HG03064 (cell line): ENCODE measurements around the gene SELENON.

Experiments
- ATAC-seq: cut with Tn5 transposase; IDR thresholded peaks from one replicate; pipeline ENCODE4 v1.9.1; 2021; ENCODE audit warnings: low read depth; ENCODE audit not compliant: unreplicated experiment

The SELENON gene, protein sequence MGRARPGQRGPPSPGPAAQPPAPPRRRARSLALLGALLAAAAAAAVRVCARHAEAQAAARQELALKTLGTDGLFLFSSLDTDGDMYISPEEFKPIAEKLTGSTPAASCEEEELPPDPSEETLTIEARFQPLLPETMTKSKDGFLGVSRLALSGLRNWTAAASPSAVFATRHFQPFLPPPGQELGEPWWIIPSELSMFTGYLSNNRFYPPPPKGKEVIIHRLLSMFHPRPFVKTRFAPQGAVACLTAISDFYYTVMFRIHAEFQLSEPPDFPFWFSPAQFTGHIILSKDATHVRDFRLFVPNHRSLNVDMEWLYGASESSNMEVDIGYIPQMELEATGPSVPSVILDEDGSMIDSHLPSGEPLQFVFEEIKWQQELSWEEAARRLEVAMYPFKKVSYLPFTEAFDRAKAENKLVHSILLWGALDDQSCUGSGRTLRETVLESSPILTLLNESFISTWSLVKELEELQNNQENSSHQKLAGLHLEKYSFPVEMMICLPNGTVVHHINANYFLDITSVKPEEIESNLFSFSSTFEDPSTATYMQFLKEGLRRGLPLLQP

GRCh38 chr1:25799935-25800702 is at the start of gene SELENON:
Gene SELENON (plus strand): TSS chr1:25800193. CDS start chr1:25800231, 38 bp downstream.
- ATAC-seq, result no peak

GRCh38 chr1:25750923-25751605 is 48.9 kb upstream of the SELENON start:
- no peak for ATAC-seq

GRCh38 chr1:25754470-25755181 is 45.4 kb upstream of the SELENON start:
- ATAC-seq, result no peak

DNA sequence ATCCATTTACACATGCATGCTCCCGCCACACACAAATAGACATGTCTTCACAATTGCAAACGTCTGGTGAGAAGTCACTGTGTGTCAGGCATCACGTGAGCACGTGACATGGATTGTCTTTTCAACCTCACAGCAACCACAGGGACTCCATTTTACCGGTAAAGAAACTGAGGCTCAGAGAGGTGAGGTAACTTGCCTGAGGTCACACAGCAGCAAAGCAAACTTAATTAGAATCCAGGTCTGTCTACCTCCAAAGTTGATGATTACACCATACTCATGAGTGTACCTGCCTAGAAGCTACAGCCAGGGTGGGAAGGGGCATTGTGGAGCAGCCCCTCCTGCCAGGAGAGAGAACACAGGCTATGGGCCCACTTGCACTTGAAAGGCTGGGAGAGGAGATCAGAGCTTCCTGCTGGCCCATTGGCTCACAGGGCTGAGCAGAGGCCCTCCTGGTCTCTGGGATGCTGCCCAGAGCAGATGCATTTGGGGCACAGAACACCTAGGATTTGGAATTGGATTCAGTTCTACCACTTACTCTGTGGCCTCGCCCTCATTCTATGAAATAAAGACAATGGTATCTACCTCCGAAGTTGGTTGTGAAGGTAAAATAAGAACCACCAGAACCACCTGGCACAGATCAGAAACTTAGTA is 44.4 kb upstream of the SELENON start:
- ATAC-seq, result no peak

DNA sequence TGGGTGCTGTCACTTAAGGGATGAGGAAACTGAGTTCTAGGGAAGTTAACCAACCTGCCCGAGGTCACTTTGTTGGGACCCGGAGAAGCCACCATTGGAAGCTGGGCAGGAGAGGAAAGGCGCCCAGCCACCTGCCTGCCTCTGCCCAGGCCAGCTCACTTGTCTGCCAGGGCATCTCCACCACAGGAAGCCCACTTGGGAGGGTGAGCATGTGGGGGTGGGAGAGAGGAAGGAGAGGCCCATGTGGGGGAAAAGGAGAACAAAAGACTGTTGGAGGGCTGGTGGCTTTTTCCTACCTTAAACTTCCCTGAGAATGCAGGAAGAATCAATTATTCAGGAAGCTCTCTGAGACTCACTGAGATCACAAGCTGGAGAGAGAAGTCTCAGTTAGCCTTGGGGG is 43.8 kb upstream of the SELENON start:
- no peak for ATAC-seq

DNA sequence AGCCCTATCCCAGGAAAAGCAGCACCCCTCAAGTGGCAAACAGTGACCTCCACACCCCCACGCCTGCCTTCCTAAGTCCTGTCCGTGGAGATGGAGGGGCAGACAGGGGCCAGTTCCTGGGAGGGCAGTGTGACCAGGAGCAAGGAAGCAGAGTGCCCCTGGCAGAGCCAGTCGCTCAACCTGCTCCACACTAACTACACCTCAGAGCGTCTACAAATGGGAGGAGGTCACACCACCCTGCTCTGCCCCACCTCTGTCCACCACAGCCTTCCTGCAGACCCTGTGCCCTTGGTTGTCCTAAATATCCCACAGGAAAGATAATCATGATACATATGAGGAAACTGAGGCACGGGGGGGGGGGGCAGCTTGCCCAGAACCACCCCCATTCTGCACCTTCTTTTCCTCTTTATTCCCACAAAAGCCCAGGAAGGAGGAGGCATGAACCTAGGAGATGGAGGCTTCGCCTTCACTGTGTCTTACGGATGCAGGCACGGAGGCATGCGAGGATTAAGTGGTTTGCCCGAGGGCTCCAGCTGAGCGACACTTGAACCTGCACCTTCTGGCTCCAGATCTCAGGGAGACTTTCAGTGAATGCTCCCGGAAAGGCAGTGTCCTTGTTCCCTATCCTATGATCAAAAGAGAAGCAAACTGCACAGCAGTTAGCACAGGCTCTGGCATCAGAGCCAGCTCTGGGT is 42.7 kb upstream of the SELENON start:
- no peak for ATAC-seq

DNA sequence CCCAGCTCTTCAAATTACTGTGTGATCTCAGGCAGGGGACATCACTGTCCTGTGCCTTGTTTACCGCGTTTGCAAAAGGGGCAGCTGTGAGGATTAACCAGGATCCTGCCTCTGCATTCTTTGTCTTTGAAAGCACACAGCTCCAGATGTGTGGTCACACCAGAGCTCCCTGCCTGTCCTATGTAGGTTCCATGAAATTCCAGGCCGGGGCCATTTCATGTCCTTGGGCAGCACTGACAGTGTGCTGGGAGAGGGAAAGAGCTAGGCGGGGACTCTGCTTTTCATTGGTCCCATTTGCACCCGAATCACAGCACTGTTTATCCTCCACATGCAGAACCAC is 42.2 kb upstream of the SELENON start:
- ATAC-seq, result no peak

GRCh38 chr1:25758466-25759070 is 41.4 kb upstream of the SELENON start:
- ATAC-seq, result no peak

DNA sequence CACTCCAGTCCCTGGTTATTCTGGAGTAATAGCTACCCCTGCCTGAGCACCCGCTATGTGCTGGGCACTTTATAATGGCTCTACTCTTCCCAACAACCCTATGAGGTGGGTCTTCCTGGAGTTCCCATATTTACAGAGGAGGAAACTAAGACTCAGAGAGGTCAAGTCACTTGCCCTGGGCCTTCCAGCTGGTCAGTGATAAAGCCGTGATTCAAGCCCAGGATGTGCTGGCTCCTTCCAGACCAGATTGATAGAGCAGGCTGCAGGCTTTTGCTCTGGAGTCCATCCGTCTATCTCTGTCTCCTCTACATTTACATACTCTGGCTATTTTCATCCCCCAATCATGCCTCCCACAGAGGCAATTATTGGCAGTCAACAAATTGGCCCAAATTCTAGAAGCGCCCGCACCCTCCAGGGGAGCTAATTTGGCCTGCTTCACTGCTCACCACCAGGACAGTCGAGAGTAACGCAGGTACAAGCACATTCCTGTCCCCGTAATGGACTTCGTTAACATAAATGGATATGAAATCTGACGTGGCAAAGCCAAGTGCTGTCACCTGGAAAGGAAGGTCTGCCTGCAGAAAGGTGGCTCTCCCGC is 39.8 kb upstream of the SELENON start:
- no peak for ATAC-seq

DNA sequence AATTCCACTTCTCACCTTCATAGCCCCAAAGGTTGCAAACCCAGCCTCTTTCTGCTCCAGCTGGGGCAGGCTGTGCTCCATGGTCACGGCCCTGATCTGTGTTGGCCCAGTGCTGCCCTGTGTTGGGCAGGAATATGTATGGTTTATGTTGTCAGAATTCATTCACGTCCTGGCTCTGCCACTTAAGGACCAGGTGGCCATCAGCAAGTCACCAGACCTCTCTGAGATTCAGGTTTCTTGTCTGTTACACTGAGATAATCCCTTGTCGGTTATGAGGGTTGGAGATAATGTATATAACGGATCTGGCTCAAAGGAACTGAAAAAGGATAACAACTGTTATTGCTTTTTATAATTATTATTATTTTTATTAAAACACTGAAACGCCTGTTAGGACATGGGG is 39.1 kb upstream of the SELENON start:
- no peak for ATAC-seq

- no peak for ATAC-seq
Measured at GRCh38 chr1:25763493-25763892, 36.5 kb upstream of the SELENON start.

DNA sequence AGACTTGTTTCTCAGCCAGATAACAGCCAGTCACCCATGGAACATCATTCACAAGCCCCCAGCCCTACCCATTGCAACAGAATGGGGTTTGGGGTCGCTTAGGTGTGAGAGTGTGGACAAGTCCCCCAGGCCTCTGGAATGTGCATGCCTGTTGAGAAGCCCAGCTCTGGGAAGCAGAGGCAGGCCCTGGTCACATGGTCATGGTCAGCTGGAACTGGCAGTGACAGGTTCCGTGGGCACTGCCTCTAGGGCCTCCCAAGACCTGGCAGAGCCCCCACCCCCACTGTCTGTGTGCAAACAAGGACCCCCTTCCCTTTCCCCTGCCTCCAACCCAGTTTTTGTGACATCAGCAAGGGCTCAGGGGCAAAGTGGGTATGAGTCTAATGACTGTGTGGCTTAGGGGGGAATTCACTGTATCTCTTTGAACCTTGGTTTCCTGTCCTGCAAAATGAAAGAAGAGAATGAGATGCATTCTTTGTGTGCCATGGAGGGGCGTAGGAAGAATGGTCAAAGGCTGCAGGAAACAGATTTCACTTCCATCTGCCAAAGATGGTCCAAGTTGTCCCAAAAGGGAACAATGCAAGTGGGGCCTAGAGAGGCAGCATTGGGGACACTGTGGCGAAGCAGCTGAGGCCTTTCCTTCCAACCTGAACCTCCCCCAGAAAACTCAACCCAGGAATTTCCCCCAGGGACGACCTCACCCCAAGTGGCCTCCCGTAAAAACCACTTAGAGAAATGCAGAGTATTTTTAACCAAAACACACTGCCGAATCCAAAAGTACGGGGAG is 34.7 kb upstream of the SELENON start:
- ATAC-seq, result no peak

GRCh38 chr1:25765923-25766589 is 33.9 kb upstream of the SELENON start:
- ATAC-seq, result no peak

DNA sequence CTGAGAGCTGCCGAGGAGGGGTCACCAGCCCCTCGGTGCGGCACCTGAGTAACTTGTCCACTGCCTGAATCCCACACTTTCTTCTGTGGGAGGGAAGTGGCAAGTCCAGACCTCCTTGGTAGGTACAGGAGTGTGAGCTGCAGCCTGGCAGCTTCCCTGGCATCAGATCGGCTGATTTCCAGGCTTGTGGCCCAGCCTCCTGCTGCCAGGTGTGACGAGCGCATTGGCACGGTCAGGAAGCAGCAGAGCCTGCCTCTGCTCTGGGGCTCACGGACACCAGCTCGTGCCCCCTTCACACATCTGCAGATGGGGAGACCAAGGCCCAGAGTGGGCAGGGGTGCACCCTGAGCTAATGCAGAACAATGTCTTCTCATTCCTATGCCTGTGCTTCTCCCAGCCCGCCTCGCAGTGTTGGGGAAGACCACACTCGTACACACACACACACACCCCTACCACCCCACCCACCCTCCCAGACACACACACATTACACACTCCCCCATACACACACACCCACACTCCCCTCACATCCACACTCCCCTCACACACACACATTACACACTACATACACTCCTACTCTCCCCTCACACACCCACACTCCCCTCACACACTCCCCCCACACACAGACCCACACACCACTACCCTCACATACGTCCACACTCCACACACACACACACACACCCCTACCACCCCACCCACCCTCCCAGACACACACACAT is 33.1 kb upstream of the SELENON start:
- ATAC-seq, result no peak

GRCh38 chr1:25767437-25767770 is 32.6 kb upstream of the SELENON start:
- ATAC-seq, result no peak

GRCh38 chr1:25768999-25769398 is 31.0 kb upstream of the SELENON start:
- no peak for ATAC-seq
